SK-N-SH (cell line): ENCODE measurements around the gene MUSTN1. TPM values are rescaled to one million over a fixed set of nuclear protein-coding genes. Genes with fewer than 3 reads are reported as not detected.

Source experiments
- CTCF ChIA-PET: fragments of 300-600, 350-600 bp; formaldehyde crosslinking; extraction: SDS; loops from one replicate; lab custom pipeline; 2021; lab: Yijun Ruan, JAX
- POLR2A ChIA-PET: fragments of 350-600 bp; sonication (Branson Sonifier 250); formaldehyde crosslinking; extraction: SDS; loops from one replicate; lab custom pipeline; 2020; ENCODE audit warnings: antibody characterized with exemption, inconsistent platforms; lab: Yijun Ruan, JAX
- DNase-seq: peaks from one replicate; pipeline ENCODE4 v3.0.0; 2012
- H2AFZ ChIP-seq: fragments of 200-600 bp; sonication (generic); 2 replicates; pipeline ENCODE4 v1.8.1; 2016; ENCODE audit warnings: antibody characterized with exemption, mild to moderate bottlenecking, low read depth
- H3F3A ChIP-seq: fragments of 200-600 bp; sonication (generic); replicated peaks from 2 replicates; pipeline ENCODE3; 2016; ENCODE audit warnings: antibody characterized with exemption, mild to moderate bottlenecking; ENCODE audit not compliant: insufficient read depth
- H3K27ac ChIP-seq, 2 experiments: fragments of 200-500 bp in 1 of 2; fragments of 200-600 bp in 1 of 2; sonication (Bioruptor generic) in 1 of 2; sonication (generic), shearing (Covaris generic) in 1 of 2; 2 replicates each; pipeline versions ENCODE4 v1.5.1 to v1.6.1; 2014 to 2016; ENCODE audit warnings: low read depth in 2 of 2, inconsistent platforms in 1 of 2, low read length in 1 of 2, mild to moderate bottlenecking in 1 of 2, mixed read lengths in 1 of 2
- H3K27me3 ChIP-seq: fragments of 200-600 bp; sonication (generic), shearing (Covaris generic); 2 replicates; pipeline ENCODE4 v1.6.1; 2016; ENCODE audit warnings: mixed run types; ENCODE audit not compliant: insufficient read depth
- H3K36me3 ChIP-seq, 2 experiments: fragments of 200-500 bp in 1 of 2; fragments of 200-600 bp in 1 of 2; sonication (Bioruptor generic) in 1 of 2; sonication (generic) in 1 of 2; replicated peaks in 1 of 2; 2 replicates each; pipeline versions ENCODE3 to v1.5.1; 2014 to 2016; ENCODE audit warnings: low read length in 1 of 2, mild to moderate bottlenecking in 1 of 2; ENCODE audit not compliant: insufficient read depth in 2 of 2, control insufficient read depth in 1 of 2
- H3K4me1 ChIP-seq, 2 experiments: fragments of 200-500 bp in 1 of 2; fragments of 200-600 bp in 1 of 2; sonication (Bioruptor generic) in 1 of 2; sonication (generic), shearing (Covaris generic) in 1 of 2; 2 replicates each; pipeline versions ENCODE4 v1.5.1 to v1.6.1; 2014 to 2016; ENCODE audit warnings: low read depth in 1 of 2, low read length in 1 of 2, mixed run types in 1 of 2; ENCODE audit not compliant: insufficient read depth in 2 of 2, control insufficient read depth in 1 of 2
- H3K4me2 ChIP-seq: fragments of 200-600 bp; sonication (generic), shearing (Covaris generic); 2 replicates; pipeline ENCODE4 v1.6.1; 2017; ENCODE audit warnings: mixed run types
- H3K4me3 ChIP-seq, 2 experiments: fragments of 200-500 bp in 1 of 2; fragments of 200-600 bp in 1 of 2; sonication (Bioruptor generic) in 1 of 2; sonication (generic), shearing (Covaris generic) in 1 of 2; 2 replicates each; pipeline versions ENCODE4 v1.5.1 to v1.8.1; 2014 to 2016; ENCODE audit warnings: low read depth in 2 of 2, inconsistent platforms in 1 of 2, low read length in 1 of 2, mild to moderate bottlenecking in 1 of 2, mixed read lengths in 1 of 2, moderate library complexity in 1 of 2
- H3K79me2 ChIP-seq: fragments of 200-600 bp; sonication (generic); 2 replicates; pipeline ENCODE4 v1.8.1; 2017; ENCODE audit warnings: mild to moderate bottlenecking; ENCODE audit not compliant: insufficient read depth
- H3K9ac ChIP-seq: fragments of 200-600 bp; sonication (generic); 2 replicates; pipeline ENCODE4 v1.6.1; 2017; ENCODE audit warnings: mixed run types
- H3K9me2 ChIP-seq: fragments of 200-600 bp; sonication (generic); 2 replicates; pipeline ENCODE4 v1.6.1; 2017; ENCODE audit warnings: mixed run types
- H3K9me3 ChIP-seq: fragments of 200-600 bp; sonication (generic); 2 replicates; pipeline ENCODE4 v1.6.1; 2017; ENCODE audit warnings: mixed run types, mild to moderate bottlenecking, moderate library complexity
- H4K20me1 ChIP-seq: fragments of 200-600 bp; sonication (generic); 2 replicates; pipeline ENCODE4 v1.6.1; 2017; ENCODE audit warnings: mild to moderate bottlenecking, mixed run types; ENCODE audit not compliant: insufficient read depth
- CHD2 ChIP-seq: fragments of 150-350 bp; IDR thresholded peaks from 2 replicates; pipeline ENCODE4 v1.6.1; 2018; ENCODE audit warnings: low read length; ENCODE audit not compliant: partially characterized antibody
- ELF1 ChIP-seq: IDR thresholded peaks from 2 replicates; pipeline ENCODE4 v1.4.0; 2012
- EP300 ChIP-seq, 2 experiments: IDR thresholded peaks; 2 replicates each; pipeline versions ENCODE4 v1.4.0 to v1.6.1; 2012; ENCODE audit warnings: borderline replicate concordance in 1 of 2, low read depth in 1 of 2, low read length in 1 of 2
- EZH2phosphoT487 ChIP-seq: fragments of 200-600 bp; sonication (generic); IDR thresholded peaks from 2 replicates; pipeline ENCODE4 v1.6.1; 2017; ENCODE audit warnings: low read depth, mixed run types, mild to moderate bottlenecking, antibody characterized with exemption, moderate library complexity, borderline replicate concordance
- FOSL2 ChIP-seq: IDR thresholded peaks from 2 replicates; pipeline ENCODE4 v1.4.0; 2012; ENCODE audit warnings: low read depth, mild to moderate bottlenecking, moderate library complexity, borderline replicate concordance
- FOXM1 ChIP-seq: IDR thresholded peaks from 2 replicates; pipeline ENCODE4 v1.4.0; 2012; ENCODE audit warnings: low read depth, mild to moderate bottlenecking
- GABPA ChIP-seq: IDR thresholded peaks from 2 replicates; pipeline ENCODE4 v1.4.0; 2012; ENCODE audit warnings: low read depth, mild to moderate bottlenecking
- GATA2 ChIP-seq: sonication (generic); formaldehyde crosslinking; IDR thresholded peaks from 2 replicates; pipeline ENCODE4 v1.5.0; 2020; ENCODE audit warnings: mild to moderate bottlenecking, missing genetic modification reagents
- JUND ChIP-seq: IDR thresholded peaks from 2 replicates; pipeline ENCODE4 v1.4.0; 2012
- MEF2A ChIP-seq: IDR thresholded peaks from 2 replicates; pipeline ENCODE4 v1.4.0; 2012; ENCODE audit warnings: low read depth, borderline replicate concordance
- MXI1 ChIP-seq: IDR thresholded peaks from 2 replicates; pipeline ENCODE4 v1.6.1; 2012; ENCODE audit warnings: mild to moderate bottlenecking, low read depth, low read length, improper control_type of control experiment
- NFIC ChIP-seq: IDR thresholded peaks from 2 replicates; pipeline ENCODE4 v1.4.0; 2012; ENCODE audit warnings: borderline replicate concordance
- NRF1 ChIP-seq: IDR thresholded peaks from 2 replicates; pipeline ENCODE4 v1.6.1; 2012; ENCODE audit warnings: low read depth, mild to moderate bottlenecking, low read length
- POLR2AphosphoS5 ChIP-seq: IDR thresholded peaks from 2 replicates; pipeline ENCODE4 v1.6.1; 2012; ENCODE audit warnings: low read depth, low read length
- RFX5 ChIP-seq: IDR thresholded peaks from 2 replicates; pipeline ENCODE4 v1.6.1; 2012; ENCODE audit warnings: mild to moderate bottlenecking, improper control_type of control experiment, low read length
- SIN3A ChIP-seq: IDR thresholded peaks from 2 replicates; pipeline ENCODE4 v1.6.1; 2012; ENCODE audit warnings: low read depth, mild to moderate bottlenecking, low read length, moderate library complexity, borderline replicate concordance
- TAF1 ChIP-seq: IDR thresholded peaks from 2 replicates; pipeline ENCODE4 v1.6.1; 2012; ENCODE audit warnings: low read depth, mild to moderate bottlenecking, low read length, moderate library complexity, borderline replicate concordance
- YY1 ChIP-seq: IDR thresholded peaks from 2 replicates; pipeline ENCODE4 v1.4.0; 2012; ENCODE audit warnings: low read depth, mild to moderate bottlenecking
- WGBS: methylation state at CpG from one replicate; pipeline ENCODE4 v1.1.6; 2017; ENCODE audit warnings: low lambda C conversion rate; 5-methylcytosine and 5-hydroxymethylcytosine counted together
- polyA plus RNA-seq, 3 experiments: library from polyadenylated mRNA; depleted of rRNA; stranded (reverse); fragments of >200 nt; gene quantifications; 2 replicates each; pipeline ENCODE4 v1.2.3, GENCODE V29; 2012
- TF ChIP-seq, protein P1 (sequence below): IDR thresholded peaks from 2 replicates; pipeline ENCODE4 v1.4.0; 2012; ENCODE audit warnings: low read depth
- TF ChIP-seq, protein P2 (sequence below): fragments of 200-600 bp; sonication (generic); IDR thresholded peaks from 2 replicates; pipeline ENCODE4 v1.6.1; 2017; ENCODE audit warnings: antibody characterized with exemption, mild to moderate bottlenecking, moderate library complexity
- TF ChIP-seq, protein P3 (sequence below): IDR thresholded peaks from 2 replicates; pipeline ENCODE4 v1.4.0; 2012; ENCODE audit warnings: low read depth, borderline replicate concordance
- TF ChIP-seq, protein P4 (sequence below): fragments of 150-350 bp; IDR thresholded peaks from 2 replicates; pipeline ENCODE4 v1.6.1; 2017; ENCODE audit warnings: antibody characterized with exemption, low read length, low read depth, borderline replicate concordance

Gene MUSTN1
- polyA plus RNA-seq, 1 of the 3 experiments (the other 2 are of a cell fraction): 0.54 TPM

DNA sequence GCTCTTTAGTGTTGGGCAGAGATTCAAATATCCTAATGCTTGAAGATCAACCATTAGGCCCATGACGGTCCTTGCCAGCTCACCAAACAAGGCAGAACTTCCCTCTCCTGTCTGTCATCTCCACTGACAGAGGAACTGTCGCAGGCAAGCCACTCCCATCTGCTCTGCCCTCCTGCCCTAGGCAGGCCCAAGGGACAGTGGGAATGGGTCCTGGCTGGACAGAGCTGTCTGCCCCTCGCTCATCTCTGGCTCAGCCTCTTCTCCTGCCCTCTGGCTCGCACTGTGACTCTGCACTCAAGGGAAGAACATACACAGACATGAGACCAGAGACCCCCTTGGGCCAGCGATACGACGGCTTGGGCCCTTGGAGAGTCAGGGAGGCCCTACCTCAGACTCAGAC is 7.6 kb upstream of the MUSTN1 start:
- Histone ChIP-seq H3K4me3 (no peak overlapping the region), H2AFZ (no peak overlapping the region), H3K9me2 (no peaks in the 10 kb centered on the region), H3K27me3 (no peaks in the 10 kb centered on the region), H3K27ac (no peak overlapping the region), H4K20me1 (no peaks in the 10 kb centered on the region), H3K9ac (no peak overlapping the region), H3K4me2 (no peak overlapping the region), H3K79me2 (no peaks in the 10 kb centered on the region), H3K9me3 (no peaks in the 10 kb centered on the region), H3K36me3 (peaks cover 0 to 21% of the 10 kb centered on the region in 2 experiments), H3K4me1 (no peaks in the 10 kb centered on the region), H3F3A (no peaks in the 10 kb centered on the region)
- TF ChIP-seq RFX5 (no peak), GABPA (no peak), YY1 (no peak), ELF1 (no peak), NFIC (no peak), JUND (no peak), FOXM1 (no peak), TAF1 (no peak), SIN3A (no peak)
- TF ChIP-seq, protein P1, sequence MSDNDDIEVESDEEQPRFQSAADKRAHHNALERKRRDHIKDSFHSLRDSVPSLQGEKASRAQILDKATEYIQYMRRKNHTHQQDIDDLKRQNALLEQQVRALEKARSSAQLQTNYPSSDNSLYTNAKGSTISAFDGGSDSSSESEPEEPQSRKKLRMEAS: no peak
- 79% methylated on average over 7 of the region's 7 CpGs for WGBS
- no peak for DNase-seq
- CTCF ChIA-PET: interaction anchor here (0.7 to 1.2 kb wide), 3 partner anchors 8 to 354 kb away, joined by 3 to 4 read pairs (median 3); no protein-coding TSS in a partner anchor
- POLR2A ChIA-PET: no interaction called here

DNA sequence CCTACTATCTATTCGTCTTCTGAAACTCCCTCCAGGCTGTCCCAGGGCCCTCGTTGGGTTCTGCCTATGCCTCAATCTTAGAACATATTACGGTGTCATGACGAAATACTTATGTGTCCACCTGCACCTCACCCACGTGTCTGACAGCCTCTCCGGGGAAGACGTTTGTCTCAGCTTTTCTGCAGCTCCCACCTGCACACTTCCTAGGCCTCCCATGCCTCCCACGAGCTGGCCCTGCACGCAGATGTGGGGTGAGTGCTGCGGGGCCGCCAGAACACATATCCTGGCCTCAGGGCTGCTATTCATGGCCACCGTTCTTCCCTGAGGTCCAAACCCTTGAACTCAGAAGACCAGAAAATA is 7.1 kb upstream of the MUSTN1 start:
- 88% methylated on average over 12 of the region's 12 CpGs for WGBS
- H3K4me2 ChIP-seq: no peak overlapping the region
- H3K4me3 ChIP-seq: no peak overlapping the region
- no peak for DNase-seq
- H3K4me1 ChIP-seq: no peaks in the 10 kb centered on the region
- H2AFZ ChIP-seq: no peak overlapping the region
- no peaks in the 10 kb centered on the region for H3K9me3 ChIP-seq
- TF ChIP-seq ELF1 (no peak), MEF2A (no peak), EZH2phosphoT487 (no peak), GATA2 (CRISPR knock-in tag) (no peak), NFIC (no peak), CHD2 (no peak), FOSL2 (no peak), POLR2AphosphoS5 (no peak), EP300 (IDR thresholded peaks at IDR 0.05; ENCODE audit: borderline replicate concordance in 1 of 2, low read depth in 1 of 2, low read length in 1 of 2) (no peak), YY1 (no peak), TAF1 (no peak), MXI1 (no peak), NRF1 (no peak), JUND (no peak), FOXM1 (no peak)
- TF ChIP-seq, protein P2, sequence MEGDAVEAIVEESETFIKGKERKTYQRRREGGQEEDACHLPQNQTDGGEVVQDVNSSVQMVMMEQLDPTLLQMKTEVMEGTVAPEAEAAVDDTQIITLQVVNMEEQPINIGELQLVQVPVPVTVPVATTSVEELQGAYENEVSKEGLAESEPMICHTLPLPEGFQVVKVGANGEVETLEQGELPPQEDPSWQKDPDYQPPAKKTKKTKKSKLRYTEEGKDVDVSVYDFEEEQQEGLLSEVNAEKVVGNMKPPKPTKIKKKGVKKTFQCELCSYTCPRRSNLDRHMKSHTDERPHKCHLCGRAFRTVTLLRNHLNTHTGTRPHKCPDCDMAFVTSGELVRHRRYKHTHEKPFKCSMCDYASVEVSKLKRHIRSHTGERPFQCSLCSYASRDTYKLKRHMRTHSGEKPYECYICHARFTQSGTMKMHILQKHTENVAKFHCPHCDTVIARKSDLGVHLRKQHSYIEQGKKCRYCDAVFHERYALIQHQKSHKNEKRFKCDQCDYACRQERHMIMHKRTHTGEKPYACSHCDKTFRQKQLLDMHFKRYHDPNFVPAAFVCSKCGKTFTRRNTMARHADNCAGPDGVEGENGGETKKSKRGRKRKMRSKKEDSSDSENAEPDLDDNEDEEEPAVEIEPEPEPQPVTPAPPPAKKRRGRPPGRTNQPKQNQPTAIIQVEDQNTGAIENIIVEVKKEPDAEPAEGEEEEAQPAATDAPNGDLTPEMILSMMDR: no peak
- TF ChIP-seq, protein P3, sequence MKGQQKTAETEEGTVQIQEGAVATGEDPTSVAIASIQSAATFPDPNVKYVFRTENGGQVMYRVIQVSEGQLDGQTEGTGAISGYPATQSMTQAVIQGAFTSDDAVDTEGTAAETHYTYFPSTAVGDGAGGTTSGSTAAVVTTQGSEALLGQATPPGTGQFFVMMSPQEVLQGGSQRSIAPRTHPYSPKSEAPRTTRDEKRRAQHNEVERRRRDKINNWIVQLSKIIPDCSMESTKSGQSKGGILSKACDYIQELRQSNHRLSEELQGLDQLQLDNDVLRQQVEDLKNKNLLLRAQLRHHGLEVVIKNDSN: no peak
- TF ChIP-seq, protein P4, sequence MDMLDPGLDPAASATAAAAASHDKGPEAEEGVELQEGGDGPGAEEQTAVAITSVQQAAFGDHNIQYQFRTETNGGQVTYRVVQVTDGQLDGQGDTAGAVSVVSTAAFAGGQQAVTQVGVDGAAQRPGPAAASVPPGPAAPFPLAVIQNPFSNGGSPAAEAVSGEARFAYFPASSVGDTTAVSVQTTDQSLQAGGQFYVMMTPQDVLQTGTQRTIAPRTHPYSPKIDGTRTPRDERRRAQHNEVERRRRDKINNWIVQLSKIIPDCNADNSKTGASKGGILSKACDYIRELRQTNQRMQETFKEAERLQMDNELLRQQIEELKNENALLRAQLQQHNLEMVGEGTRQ: no peak
- TF ChIP-seq, all 33 proteins: peak for 0
- Histone ChIP-seq H3K9me2 (no peaks in the 10 kb centered on the region), H3K36me3 (peaks cover 0 to 21% of the 10 kb centered on the region in 2 experiments), H3K27ac (no peak overlapping the region), H3F3A (no peaks in the 10 kb centered on the region), H3K79me2 (no peaks in the 10 kb centered on the region), H3K27me3 (no peaks in the 10 kb centered on the region), H4K20me1 (no peaks in the 10 kb centered on the region), H3K9ac (no peak overlapping the region)
- ChIA-PET CTCF (interaction anchor here (0.7 to 1.5 kb wide), 4 partner anchors 11 to 354 kb away, joined by 3 read pairs; no protein-coding TSS in a partner anchor), POLR2A (interaction anchor here (0.6 kb wide), 1 partner anchor 290 kb away, joined by 4 read pairs; no protein-coding TSS in a partner anchor)
